Amniotic epithelial cell (primary cell): ENCODE results near the gene UBE2O.
A peak's percentile ranks its signal among the peaks of the same experiment; 100 is the strongest.

ENCODE experiments used
- DNase-seq: peaks from one replicate; pipeline ENCODE4 v3.0.0-alpha.2; 2010; ENCODE audit warnings: low read depth

The UBE2O gene

DNA sequence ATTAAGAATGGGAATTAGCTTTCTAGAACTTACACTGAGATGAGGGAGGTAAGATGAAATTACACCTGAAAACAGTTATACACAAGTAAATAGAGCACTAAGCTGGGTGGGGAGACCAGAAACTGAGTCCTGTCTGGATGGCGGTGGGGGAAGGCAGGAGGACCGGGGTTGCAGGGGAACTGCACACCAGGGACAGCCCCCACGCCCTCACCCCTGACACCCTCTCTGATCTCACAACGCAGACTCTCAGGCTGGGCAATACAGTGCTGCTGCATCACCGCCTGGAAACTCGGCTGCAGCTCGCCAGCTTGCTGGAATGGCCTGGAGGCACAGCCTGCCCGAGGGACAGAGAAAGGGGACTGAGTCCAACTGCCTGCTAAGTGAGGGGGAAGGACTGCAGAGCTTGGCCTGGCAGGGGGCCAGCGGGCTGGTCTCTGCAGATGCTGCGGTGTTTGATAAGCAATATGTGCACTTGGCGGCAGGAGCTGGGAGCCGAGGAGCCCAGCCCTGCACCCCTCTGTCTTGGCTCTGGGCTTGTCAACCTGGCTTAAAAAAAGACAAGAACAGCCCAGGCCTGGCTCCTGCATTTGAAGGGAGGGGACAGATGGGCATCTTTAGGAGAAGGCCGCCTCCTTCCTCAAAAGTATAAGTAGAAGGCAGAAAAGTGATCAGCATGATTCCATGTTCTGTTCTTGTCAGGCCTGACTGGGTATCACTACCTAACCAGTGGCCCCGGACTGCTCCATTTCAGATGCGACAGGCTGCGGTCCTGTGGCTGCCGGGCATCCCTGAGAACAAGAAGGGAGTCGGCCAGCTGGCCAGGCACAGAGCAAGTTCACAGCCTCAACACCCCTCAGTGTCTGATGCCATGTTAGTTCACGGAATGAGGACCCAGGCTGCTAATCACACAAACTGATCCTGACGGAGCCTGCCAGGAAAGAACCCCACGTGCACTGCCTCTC, 38.3 kb downstream of the UBE2O start:
- DNase-seq = peak; percentile 21

DNA sequence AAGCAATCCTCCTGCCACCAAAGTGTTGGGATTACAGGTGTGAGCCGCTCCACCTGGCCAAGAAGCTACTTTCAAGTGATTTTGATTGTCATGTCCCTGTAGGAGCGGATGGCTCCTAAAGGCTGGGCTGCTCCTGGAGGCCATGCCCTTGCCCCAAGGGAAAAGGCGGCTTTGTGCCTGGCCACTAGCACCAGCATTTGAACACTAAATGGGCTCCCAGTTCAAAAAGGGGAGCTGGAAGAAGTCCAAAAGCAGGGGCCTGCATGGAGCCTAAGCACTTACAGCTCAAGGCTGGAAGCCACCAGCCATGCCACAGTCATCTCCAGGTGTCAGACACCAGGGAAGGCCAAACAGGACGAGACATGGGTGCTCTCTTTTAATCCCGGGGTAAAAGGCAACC, 41.7 kb downstream of the UBE2O start:
- DNase-seq = no peak

DNA sequence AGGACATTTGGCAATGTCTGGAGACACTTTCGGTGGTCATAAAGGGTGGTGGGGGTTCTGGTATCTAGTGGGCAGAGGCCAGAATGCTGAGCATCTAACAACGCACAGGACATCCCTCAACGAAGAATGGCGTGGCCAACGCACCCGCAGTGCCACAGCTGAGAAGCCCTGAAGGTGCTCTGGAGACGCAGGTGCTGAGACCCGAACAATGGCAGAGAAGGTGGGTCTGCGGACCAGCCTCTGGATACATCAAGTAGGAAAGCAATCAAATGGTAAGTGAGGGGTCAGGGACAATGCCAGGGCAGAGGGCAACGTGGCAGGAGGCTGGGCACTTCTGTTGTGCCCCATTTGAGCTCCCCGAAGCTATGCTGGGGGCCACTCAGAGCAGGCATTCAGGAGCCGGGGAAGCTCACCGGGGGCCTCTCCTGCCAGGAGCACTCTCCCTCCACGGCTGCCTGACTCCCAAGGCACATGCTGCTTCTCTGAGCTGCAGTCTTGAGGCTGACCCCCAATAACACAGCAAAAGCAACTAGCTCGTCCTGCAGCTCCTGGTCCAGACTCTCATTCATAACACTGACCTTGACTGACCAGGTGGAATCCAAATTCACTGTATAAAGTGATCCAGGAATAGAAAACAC, 42.5 kb downstream of the UBE2O start:
- DNase-seq = no peak

DNA sequence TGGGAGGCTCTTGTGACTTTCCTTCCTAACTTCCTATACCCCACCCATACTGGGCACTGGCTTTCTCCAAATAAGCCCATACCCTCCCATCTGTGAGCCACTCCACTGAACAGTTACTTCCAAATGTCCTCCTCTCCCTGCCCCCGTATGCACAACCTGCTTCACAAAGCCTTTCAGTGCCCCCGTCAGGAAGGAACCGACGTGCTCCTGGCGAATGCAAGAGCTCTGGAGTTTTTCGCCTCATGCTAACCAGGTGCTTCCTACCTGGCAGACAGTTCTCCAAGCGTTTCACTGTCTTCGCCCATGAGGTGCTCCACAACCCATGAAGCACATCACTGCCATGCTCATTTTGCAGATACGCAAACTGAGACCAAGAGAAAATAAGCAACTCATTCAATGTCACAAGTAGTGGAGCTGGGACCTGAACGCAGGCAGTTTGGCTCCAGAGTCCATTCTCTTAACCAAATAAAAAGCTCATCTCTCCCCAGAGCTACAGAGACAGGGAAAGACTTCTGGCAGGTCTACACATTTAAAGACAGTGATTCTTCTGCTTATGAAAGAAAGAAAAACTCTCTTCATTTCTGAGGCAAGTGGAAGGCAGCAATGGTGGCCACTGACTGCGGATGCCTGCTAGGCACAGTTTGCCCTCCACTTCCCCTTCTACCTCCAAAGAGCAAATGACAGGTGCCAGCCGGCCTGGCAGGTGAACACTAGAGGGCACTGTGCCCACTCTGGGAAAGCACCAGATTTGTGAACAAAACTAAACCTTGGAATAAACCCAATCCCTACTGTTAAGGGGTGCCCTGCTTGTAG, 44.7 kb downstream of the UBE2O start:
- DNase-seq = peak; percentile 40

DNA sequence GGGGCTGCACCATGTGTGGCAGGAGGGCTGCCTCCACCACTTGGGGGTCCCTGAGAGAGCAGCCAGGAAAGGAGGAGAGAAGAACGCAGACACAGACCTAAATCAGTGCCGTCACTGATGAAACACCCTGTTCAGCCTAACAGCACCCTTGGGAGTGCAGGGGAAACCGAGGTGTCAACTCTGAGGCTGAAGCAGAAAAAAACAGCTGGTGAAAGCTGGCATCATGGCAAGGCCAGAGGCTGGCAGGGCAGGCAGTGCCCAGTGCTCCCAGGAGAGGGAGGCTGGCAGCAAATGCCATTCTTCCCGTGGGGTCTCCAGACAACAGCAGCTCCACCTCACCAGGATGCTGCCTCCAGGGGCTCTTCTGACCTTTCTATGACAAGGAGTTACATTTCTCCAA, 45.4 kb downstream of the UBE2O start:
- no peak for DNase-seq

DNA sequence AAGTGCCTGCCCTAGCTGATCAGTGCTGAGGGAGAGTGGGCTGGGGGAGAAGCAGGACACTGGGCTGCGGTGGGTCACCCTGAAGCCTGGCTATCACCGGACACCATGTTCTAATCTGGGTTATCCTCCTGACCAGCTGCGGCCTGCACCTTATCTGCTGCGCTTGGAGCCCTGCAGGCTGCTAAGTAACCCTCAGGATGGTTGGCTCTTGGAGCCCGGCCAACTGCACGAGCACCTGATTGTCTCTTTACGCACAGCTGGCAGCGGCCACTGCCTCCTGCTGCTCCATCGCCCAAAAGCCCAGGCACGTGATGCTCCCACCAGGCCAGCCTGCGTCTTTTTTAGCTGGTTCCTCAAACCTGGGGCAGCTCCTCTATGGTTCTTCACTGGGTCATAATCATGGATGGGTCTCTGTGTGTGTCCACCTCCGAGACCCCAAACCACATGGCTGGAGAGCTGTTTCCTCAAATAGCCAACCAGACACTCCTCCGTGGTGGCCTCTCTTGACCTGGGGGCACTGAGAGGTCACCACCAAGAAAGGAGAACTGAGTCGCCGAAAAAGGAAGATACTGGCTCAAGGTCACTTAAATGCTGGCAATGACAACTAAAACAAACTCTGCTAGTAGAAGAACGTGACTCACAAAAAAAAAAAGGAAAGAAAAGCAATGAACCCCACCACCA, 46.8 kb downstream of the UBE2O start:
- no peak for DNase-seq

DNA sequence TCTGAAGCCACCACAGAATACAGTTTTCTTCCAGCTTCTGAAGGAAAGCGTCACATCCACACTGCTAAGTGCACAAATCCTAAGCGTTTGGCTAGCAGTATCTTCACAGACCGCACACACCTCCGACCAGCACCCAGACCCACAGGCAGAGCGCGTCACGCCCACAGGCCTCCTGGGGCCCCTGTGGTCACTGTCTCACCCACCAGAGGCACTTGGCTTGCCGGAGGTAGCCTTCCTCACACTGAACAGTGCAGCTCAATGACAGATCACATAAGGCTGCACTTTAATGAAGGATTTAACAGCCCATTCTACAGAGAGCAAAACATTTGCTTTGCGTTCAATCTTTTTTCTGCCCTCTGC, 47.4 kb downstream of the UBE2O start:
- DNase-seq = no peak

DNA sequence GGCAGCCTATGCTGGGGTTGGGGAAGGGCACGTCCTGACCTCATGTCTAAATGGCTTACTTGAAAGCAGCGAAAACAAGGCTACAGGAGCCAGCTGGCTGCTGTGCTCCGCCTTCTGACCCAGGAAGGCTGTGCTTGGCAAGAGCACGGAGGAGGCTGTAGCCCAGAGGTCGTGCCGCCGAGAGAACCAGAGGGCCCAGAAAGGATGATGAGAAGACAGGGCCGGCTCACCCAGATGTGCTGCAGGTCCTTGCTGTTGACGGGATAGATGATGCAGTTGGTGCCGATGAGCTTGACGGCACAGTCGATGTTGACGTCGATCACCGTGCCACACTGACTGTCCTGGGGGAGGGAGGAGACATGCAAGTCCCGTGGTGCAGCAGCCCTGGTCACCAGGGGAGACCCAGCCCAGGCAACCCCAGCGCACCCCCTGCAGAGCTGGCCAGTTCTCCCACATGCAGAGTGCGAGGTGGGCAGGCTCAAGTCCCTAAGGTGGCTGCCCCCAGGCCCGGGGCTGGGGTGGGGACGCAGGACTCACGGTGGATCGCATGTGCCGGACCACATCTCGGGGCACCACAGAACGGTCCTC, 47.9 kb downstream of the UBE2O start:
- DNase-seq = no peak

DNA sequence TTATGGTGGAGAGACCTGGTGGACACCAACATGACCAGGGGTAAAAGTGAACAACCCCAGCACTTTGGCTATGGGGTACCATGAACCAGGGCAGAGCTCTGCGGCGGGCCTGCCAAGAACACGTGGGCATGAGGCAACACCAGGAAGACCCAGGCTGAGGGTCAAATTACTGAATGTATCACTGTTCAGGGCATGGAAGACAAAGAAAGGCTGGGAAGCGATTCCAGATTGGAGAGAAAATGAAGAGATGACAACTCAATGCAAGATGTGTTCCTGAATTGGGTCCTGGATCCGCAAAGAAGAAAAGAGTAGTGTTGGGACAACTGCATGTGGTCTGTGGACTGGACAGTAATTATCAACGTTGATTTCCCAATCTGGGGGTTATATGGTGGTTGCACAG, 48.7 kb downstream of the UBE2O start:
- no peak for DNase-seq

DNA sequence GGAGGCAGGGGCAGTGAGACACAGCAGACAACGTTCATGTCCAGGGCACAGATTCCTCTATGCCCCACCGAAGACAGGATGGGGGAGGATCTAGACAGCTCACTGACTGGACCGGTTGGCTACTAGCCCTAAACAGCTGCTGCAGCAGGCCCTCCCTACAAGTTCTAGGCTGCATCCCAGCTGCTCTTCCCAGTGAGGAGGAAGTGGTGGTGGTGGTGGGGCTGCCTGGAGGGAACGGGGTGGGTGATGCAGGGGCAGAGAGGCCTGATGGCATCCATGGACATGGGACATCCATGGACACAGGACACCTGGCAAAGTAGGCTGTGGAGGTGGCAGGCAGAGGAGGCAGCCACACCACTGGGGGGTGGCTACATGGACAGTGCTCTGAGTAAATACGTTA, 50.2 kb downstream of the UBE2O start:
- DNase-seq = no peak

DNA sequence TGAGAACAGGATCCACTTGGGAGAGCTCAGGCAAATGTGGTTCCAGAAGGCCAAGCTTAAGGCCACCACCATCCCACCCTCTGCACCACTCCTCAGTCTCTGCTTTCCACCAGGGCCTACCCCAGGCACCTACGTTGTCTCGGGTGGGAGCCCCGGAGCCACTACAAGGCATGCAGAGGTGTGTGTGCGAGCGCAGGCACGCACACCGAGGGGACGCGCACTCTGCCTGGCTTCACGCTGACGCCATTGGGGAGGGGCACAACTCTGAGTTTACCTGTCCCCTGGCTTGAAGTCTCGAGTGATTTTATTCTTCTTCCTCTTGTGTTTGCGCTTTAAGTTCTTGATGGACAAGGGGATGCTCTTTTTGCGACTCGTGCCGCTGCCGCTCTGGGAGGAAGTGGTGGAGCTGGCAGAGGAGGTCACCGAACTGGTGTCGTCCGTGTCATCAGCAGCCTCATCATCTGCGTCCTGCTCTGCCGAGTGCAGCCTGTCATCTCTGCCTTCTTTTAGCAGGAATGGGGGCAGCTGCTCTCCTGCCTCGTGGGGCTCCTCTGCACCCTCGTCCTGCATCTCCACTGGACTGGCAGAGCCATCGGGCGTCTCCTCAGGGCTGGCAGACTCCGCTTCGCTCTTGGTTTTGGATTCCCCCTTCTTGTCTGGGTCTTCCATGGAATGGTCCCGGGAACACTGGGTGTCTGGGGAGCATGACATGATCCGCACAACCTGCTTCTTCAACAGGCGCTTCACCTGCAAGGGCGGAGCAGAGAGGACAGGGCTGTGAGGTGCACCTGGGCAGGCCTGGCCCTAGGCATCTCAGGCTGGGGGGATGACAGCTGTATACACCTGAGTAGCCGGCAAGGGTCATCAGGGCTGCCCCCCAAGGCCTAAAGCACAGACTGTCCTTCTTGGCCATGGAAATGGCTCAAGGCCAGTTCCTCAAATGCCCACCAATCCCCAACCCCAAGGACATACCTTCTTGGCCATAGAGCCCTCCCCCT, 53.5 kb downstream of the UBE2O start:
- DNase-seq = no peak

DNA sequence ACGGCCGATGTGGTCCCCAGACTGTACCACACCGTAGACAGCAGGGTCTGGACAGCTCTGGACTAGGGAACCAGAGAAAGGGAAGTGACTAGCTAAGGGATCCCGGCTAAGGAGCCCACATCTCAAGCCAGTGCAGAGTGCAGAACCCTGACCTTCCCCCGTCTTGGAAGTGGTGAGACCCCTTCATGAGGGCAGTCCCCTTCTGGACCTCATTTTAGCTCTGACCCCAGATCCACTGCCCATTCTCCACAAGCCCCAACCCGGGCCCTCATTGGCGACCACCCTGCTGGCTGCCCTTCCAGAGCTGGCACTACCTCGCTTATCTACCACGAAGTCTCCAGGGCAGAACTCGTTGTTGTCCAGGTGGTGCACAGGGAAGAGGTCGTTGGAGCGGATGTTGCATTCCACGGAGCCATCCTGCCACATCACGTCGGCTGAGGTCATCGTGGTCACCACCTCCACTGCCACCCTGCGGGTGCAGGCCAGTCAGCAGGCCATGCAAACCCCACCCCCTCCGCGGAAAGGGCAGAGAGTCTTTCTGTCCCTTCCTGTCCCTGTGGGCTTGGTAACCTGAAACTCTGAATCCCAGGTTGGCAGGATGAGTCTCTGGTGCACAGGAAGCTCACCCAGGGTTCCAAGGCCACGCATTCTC, 54.3 kb downstream of the UBE2O start:
- DNase-seq = no peak

DNA sequence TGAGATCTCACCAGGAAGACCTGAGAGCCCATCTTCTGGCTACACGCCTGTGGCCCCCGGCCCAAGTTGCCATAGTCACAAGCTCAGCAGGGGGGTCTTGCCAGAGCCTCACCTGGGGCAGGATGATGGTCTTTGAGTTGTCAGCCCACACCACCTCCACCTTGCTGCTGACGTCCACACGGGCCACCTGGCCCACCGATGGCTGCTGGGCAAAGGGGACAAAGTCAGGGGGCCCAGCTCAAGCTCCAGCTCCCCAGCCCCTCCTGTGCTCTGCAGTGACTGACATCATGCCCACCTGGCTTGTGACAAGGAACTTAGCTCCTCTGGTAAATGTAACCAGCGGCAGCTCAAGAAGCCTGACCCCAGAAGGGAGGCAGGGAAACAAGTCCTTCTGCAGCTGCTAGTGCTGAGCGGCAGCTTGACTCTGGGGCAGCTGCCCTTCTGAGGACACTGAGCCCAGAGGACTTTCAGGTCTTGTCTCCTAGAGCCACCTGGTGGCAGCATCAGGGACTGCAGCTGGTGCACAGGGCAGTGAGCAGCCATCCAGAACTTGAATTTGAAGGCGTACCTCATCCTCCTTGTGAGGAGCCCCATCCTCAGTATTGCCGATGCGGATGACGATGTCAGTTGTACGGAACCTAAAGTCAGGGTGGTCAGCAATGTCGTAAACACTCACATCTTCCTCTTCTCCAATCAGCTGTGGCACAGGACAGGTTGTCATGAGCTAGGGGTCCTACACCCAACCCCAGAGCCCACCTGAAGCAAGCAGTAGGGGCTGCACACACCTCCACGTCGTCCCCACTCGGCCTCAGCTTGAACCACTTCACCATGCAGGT, 55.0 kb downstream of the UBE2O start:
- peak; percentile 72 for DNase-seq

DNA sequence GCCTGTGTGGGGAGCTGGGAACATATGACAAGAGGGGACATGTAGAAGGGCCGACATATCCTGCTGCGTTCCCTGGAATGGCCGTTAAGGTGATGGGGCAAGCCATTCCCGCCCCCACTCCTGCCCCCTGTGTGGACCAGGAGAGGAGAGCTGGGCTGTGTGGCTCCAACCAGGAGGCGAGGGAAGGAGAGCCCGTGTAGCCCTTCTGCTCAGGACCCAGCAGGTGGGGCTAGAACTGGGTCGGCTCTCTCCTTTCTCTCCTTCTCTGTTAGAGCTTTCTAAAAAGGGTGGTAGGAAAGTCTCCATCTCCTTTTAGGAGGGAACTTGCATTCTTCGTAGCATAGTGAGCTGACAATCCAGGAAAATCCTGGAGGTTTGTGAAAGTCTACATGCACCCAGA, 55.8 kb downstream of the UBE2O start:
- DNase-seq = no peak

DNA sequence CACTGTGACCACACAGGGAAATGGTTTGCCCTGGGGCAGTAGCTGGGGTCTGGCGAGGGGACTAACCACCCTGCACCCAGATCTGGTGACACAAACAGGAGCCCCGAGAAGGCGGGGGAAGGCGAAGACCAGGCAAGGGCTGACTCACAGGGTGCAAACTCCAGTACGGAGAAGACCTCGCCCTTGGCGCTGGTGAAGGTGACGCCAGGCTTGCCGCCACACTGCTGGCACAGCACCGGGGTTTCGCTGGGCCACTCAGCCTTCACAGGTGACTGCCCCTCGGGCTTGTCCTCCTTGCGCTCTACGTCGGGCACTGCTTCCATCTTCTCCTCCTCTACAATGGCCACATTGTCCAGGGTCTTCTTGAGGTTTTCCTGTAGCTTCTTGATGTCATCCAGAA, 57.0 kb downstream of the UBE2O start:
- DNase-seq = no peak

DNA sequence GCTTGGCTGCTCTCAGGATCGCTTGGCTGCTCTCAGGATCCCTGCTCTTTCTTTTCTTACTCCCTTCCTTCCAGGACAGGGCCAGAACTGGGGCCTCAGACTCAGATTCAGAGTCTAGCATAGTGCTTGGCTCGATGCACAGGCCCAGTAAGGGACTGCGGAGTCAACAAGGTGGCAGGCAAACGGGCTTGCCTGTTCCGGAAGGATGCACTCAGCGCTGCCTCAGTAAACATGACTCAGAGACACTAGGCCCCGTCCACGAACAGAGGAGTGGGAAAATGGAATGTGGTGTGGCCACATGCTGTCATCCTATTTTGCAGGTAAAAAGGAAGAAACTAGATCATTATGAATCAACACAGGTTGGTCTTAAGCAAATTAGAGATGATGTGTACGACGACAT, 58.8 kb downstream of the UBE2O start:
- no peak for DNase-seq

DNA sequence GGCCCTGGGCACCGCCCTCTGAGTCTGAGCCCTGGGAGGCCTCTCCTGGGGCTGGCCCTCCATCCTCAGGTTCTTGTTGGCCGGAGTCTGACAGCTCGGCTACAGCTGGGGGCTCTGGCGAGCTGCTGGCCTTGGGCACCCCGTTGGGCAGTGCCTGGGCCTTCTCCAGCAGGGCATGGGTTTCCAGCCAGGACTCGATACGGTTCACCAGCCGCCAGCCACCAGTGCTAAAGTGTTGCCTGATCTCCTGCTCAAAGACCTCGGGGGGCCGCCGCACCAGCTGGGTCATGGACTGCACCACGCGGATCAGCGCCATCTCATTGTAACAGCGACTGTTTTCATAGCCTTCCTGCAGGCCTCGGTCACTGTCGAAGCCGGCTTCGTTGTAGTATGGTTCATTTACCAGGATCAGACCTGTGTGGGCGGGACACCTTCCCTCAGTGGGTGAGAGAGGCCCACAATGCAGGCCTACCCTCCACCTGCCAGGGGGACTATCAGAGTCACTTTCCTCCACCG, 61.7 kb downstream of the UBE2O start:
- no peak for DNase-seq

DNA sequence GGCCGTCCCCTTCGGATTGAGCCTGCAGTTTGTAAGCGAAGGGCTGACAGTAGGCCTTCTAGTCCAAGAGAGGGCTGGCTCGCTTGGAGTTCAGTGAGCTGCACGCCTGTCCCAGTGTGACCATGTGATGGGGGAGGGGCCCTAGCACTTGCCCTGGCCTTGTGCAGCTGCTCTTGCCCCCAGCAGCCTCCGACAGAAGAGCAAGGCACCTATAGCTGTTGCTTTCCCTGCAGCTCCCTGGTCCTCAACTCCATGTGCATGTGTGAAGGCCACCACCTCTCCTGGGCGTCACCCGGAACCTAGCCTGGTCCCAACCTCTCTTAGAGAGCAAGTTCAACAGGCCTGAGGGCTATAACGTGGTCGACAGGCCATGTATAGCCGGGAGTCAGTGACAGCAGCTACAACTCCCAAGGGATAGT, 62.9 kb downstream of the UBE2O start:
- no peak for DNase-seq
